CD14-positive monocyte (primary cell): Measurements from ENCODE around the gene SLC10A6. TPM values are rescaled to one million over a fixed set of nuclear protein-coding genes. Genes with fewer than 3 reads are reported as not detected.

Experiments used
- DNase-seq, 3 donors: peaks; one replicate each; pipeline ENCODE4 v3.0.0-alpha.2; 2011 to 2022
- H2AFZ ChIP-seq: 2 replicates; pipeline ENCODE4 v1.6.0; 2012; ENCODE audit warnings: mild to moderate bottlenecking, low read depth, low read length, inconsistent platforms; ENCODE audit not compliant: insufficient read depth, poor library complexity, severe bottlenecking
- H3K27ac ChIP-seq, 2 donors: 1 replicate in 1 of 2; 2 replicates in 1 of 2; pipeline ENCODE4 v1.5.1; 2012 to 2013; ENCODE audit warnings: low read length in 2 of 2, control low read depth in 1 of 2, inconsistent platforms in 1 of 2, low read depth in 1 of 2, mild to moderate bottlenecking in 1 of 2
- H3K27me3 ChIP-seq, 2 donors: one replicate each; pipeline versions ENCODE4 v1.6.0 to v1.6.1; 2011 to 2013; ENCODE audit warnings: low read length in 2 of 2; ENCODE audit not compliant: control insufficient read depth in 2 of 2, insufficient read depth in 2 of 2
- H3K36me3 ChIP-seq, 2 donors: replicated peaks in 1 of 2; 1 replicate in 1 of 2; 2 replicates in 1 of 2; pipeline versions ENCODE4 v1.5.1 to v1.6.1; 2012 to 2013; ENCODE audit warnings: low read length in 2 of 2, control low read depth in 1 of 2, inconsistent platforms in 1 of 2, mild to moderate bottlenecking in 1 of 2; ENCODE audit not compliant: insufficient read depth in 2 of 2, control insufficient read depth in 1 of 2
- H3K4me1 ChIP-seq, 2 donors: 1 replicate in 1 of 2; 2 replicates in 1 of 2; pipeline versions ENCODE4 v1.5.1 to v1.6.1; 2012 to 2013; ENCODE audit warnings: low read length in 2 of 2, control low read depth in 1 of 2, inconsistent platforms in 1 of 2, mild to moderate bottlenecking in 1 of 2, moderate library complexity in 1 of 2; ENCODE audit not compliant: insufficient read depth in 2 of 2, control insufficient read depth in 1 of 2
- H3K4me2 ChIP-seq: replicated peaks from 2 replicates; pipeline ENCODE3; 2012; ENCODE audit warnings: low read length, moderate library complexity, mild to moderate bottlenecking; ENCODE audit not compliant: poor library complexity, severe bottlenecking; ENCODE audit errors: extremely low read depth
- H3K4me3 ChIP-seq, 3 experiments: fragments of 200-600 bp in 1 of 3; sonication (generic) in 1 of 3; replicated peaks in 1 of 3; 1 replicate in 2 of 3; 2 replicates in 1 of 3; pipeline ENCODE4 v1.5.1; 2011 to 2013; ENCODE audit warnings: low read length in 3 of 3, mild to moderate bottlenecking in 3 of 3, control low read depth in 2 of 3, low read depth in 2 of 3, inconsistent platforms in 1 of 3, moderate library complexity in 1 of 3
- H3K79me2 ChIP-seq: 2 replicates; pipeline ENCODE4 v1.6.0; 2012; ENCODE audit warnings: mild to moderate bottlenecking, control low read depth, inconsistent platforms, low read length, moderate library complexity; ENCODE audit not compliant: insufficient read depth
- H3K9ac ChIP-seq: 2 replicates; pipeline ENCODE4 v1.6.0; 2017; ENCODE audit warnings: low read length, mild to moderate bottlenecking; ENCODE audit not compliant: insufficient read depth, poor library complexity, severe bottlenecking
- H3K9me3 ChIP-seq, 2 donors: replicated peaks in 1 of 2; 1 replicate in 1 of 2; 2 replicates in 1 of 2; pipeline versions ENCODE4 v1.5.1 to v1.6.1; 2012 to 2013; ENCODE audit warnings: low read length in 2 of 2, control low read depth in 1 of 2; ENCODE audit not compliant: control insufficient read depth in 1 of 2, insufficient read depth in 1 of 2
- H4K20me1 ChIP-seq: 2 replicates; pipeline ENCODE4 v1.6.0; 2012; ENCODE audit warnings: mild to moderate bottlenecking, low read length, control low read depth, moderate library complexity; ENCODE audit not compliant: insufficient read depth
- H3K27ac Mint-ChIP-seq, 7 donors: one replicate each; pipeline ENCODE4 v1.8.0; 2020; ENCODE audit warnings: mild to moderate bottlenecking in 7 of 7, mixed read lengths in 7 of 7, moderate library complexity in 6 of 7, inconsistent platforms in 2 of 7
- H3K27me3 Mint-ChIP-seq, 3 donors: one replicate each; pipeline ENCODE4 v1.8.0; 2021 to 2022; ENCODE audit warnings: low read depth in 3 of 3, mild to moderate bottlenecking in 3 of 3, mixed read lengths in 3 of 3, moderate library complexity in 3 of 3, inconsistent platforms in 1 of 3
- H3K36me3 Mint-ChIP-seq, 2 donors: one replicate each; pipeline ENCODE4 v1.8.0; 2020; ENCODE audit warnings: mixed read lengths in 2 of 2, inconsistent platforms in 1 of 2, mild to moderate bottlenecking in 1 of 2
- H3K4me1 Mint-ChIP-seq: one replicate; pipeline ENCODE4 v1.8.0; 2020; ENCODE audit warnings: mild to moderate bottlenecking, mixed read lengths
- H3K4me3 Mint-ChIP-seq, 2 donors: one replicate each; pipeline ENCODE4 v1.8.0; 2020; ENCODE audit warnings: mild to moderate bottlenecking in 2 of 2, mixed read lengths in 2 of 2, moderate library complexity in 1 of 2
- H3K9me3 Mint-ChIP-seq, 7 donors: one replicate each; pipeline ENCODE4 v1.8.0; 2020 to 2022; ENCODE audit warnings: mixed read lengths in 7 of 7, mild to moderate bottlenecking in 6 of 7, moderate library complexity in 6 of 7, inconsistent platforms in 2 of 7
- CTCF ChIP-seq: fragments of 200-600 bp; IDR thresholded peaks from one replicate; pipeline ENCODE4 v1.8.0; 2022; ENCODE audit warnings: antibody characterized with exemption, mild to moderate bottlenecking
- WGBS: methylation state at CpG from one replicate; pipeline ENCODE4 v1.1.5; 2013; ENCODE audit warnings: missing lambda C conversion rate; ENCODE audit not compliant: insufficient coverage; 5-methylcytosine and 5-hydroxymethylcytosine counted together
- intact Hi-C, 2 donors: fragments of 100-400 bp; cut with micrococcal nuclease; formaldehyde crosslinking; loops; one replicate each; pipeline versions ENCODE4 v1.15.0 to v1.15.1; 2023
- polyA plus RNA-seq, 3 donors: library from polyadenylated mRNA; depleted of rRNA in 1 of 3; unstranded in 2 of 3; stranded (reverse) in 1 of 3; fragments of 300-500 nt in 2 of 3; fragments of >200 nt in 1 of 3; fragmentation: Illumina TruSeq in 2 of 3; gene quantifications; 1 replicate in 2 of 3; 2 replicates in 1 of 3; pipeline ENCODE4 v1.2.3, GENCODE V29; 2012 to 2021

Gene SLC10A6
- polyA plus RNA-seq, 3 donors = 0.08 TPM; not detected in 2

GRCh38 chr4:86894455-86894854 lies 45.3 kb upstream of the SLC10A6 start:
- DNase-seq = peak in 2 of 3 donors; percentile 16 to 37
- Histone ChIP-seq H4K20me1 (no peaks in the 10 kb centered on the region), H3K27ac (no peak overlapping the region), H3K36me3 (no peaks in the 10 kb centered on the region), H3K9me3 (no peaks in the 10 kb centered on the region), H3K4me1 (peaks cover 11 to 25% of the 10 kb centered on the region in 2 donors), H3K27me3 (peaks cover 8 to 22% of the 10 kb centered on the region in 2 donors), H3K9ac (no peak overlapping the region), H3K4me2 (no peak overlapping the region), H3K79me2 (no peaks in the 10 kb centered on the region), H3K4me3 (no peak overlapping the region), H2AFZ (no peak overlapping the region)
- TF ChIP-seq CTCF = no peak
- H3K4me1 Mint-ChIP-seq = peaks cover 13% of the 10 kb centered on the region
- H3K27ac Mint-ChIP-seq = no peak overlapping the region
- H3K4me3 Mint-ChIP-seq = no peak overlapping the region
- H3K27me3 Mint-ChIP-seq = peaks cover 23 to 29% (median 29%) of the 10 kb centered on the region in 3 donors
- intact Hi-C loops = loop anchor here (2.0 kb wide), 1 partner anchor 398 kb away; no protein-coding TSS in a partner anchor
- H3K9me3 Mint-ChIP-seq = peaks cover 0 to 2% (median 0%) of the 10 kb centered on the region in 7 donors
- H3K36me3 Mint-ChIP-seq = peaks cover 0 to 4% of the 10 kb centered on the region in 2 donors

- intact Hi-C loops = loop anchor here in 1 of 2 donors (2.0 kb wide), 1 partner anchor 14 kb away; no protein-coding TSS in a partner anchor
- H3K36me3 ChIP-seq = no peaks in the 10 kb centered on the region
- peaks cover 8 to 22% of the 10 kb centered on the region in 2 donors for H3K27me3 ChIP-seq
- peak overlapping the region; percentile 96 for H3K4me2 ChIP-seq
- no peak for TF ChIP-seq CTCF
- DNase-seq = no peak
- no peak overlapping the region for H2AFZ ChIP-seq
- H3K9me3 ChIP-seq = no peaks in the 10 kb centered on the region
- Mint-ChIP-seq H3K27ac (no peak overlapping the region), H3K4me1 (peaks cover 13% of the 10 kb centered on the region), H3K9me3 (peaks cover 0 to 2% (median 0%) of the 10 kb centered on the region in 7 donors), H3K4me3 (peak overlapping the region in 1 of 2 donors; percentile 94), H3K27me3 (peaks cover 25 to 29% (median 29%) of the 10 kb centered on the region in 3 donors), H3K36me3 (peaks cover 0 to 4% of the 10 kb centered on the region in 2 donors)
- WGBS = 98% methylated on average over 15 of the region's 19 CpGs
- H3K4me1 ChIP-seq = peaks cover 11 to 25% of the 10 kb centered on the region in 2 donors
- H3K9ac ChIP-seq = no peak overlapping the region
- no peaks in the 10 kb centered on the region for H4K20me1 ChIP-seq
- H3K27ac ChIP-seq = no peak overlapping the region
- H3K4me3 ChIP-seq = no peak overlapping the region
- H3K79me2 ChIP-seq = no peaks in the 10 kb centered on the region
Observed at GRCh38 chr4:86893136-86893535, 44.0 kb upstream of the SLC10A6 start.
